NOMO-1 treated with DMSO at 0.1 percent for 48 hours (cell line): ENCODE data around the gene NFE2.
A peak's percentile ranks its signal among the peaks of the same experiment; 100 is the strongest.

Experiments used
- DNase-seq: peaks from one replicate; lab custom pipeline; 2025; ENCODE audit not compliant: unreplicated experiment; lab: John Stamatoyannopoulos, UW

The NFE2 gene

GRCh38 chr12:54306925-54307741 lies 6.3 kb upstream of the NFE2 start:
- DNase-seq = peak; percentile 90

- peak; percentile 96 for DNase-seq
These were observed 3.5 kb upstream of the NFE2 start for GRCh38 chr12:54304187-54304810.

- DNase-seq = no peak
These were observed 2.8 kb upstream of the NFE2 start for GRCh38 chr12:54303640-54304039.

- DNase-seq = no peak
These were observed 723 bp upstream of the NFE2 start for GRCh38 chr12:54301428-54302048.

GRCh38 chr12:54300225-54300731 lies 537 bp downstream of the NFE2 start:
- DNase-seq = no peak

GRCh38 chr12:54299515-54300224 lies 1.1 kb downstream of the NFE2 start:
- no peak for DNase-seq

- DNase-seq = no peak
These were observed 1.9 kb downstream of the NFE2 start for GRCh38 chr12:54298904-54299303.

GRCh38 chr12:54296393-54297099 lies 4.3 kb downstream of the NFE2 start:
- no peak for DNase-seq

GRCh38 chr12:54294953-54295566 lies 5.8 kb downstream of the NFE2 start:
- DNase-seq = no peak

- peak; percentile 45 for DNase-seq
These were observed 6.5 kb downstream of the NFE2 start for GRCh38 chr12:54294152-54294952.

GRCh38 chr12:54292931-54293241 lies 7.9 kb downstream of the NFE2 start:
- no peak for DNase-seq

- no peak for DNase-seq
These were observed 8.5 kb downstream of the NFE2 start for GRCh38 chr12:54292083-54292930.

- DNase-seq = no peak
These were observed 13.3 kb downstream of the NFE2 start for GRCh38 chr12:54287261-54288157.

- DNase-seq = no peak
These were observed 14.5 kb downstream of the NFE2 start for GRCh38 chr12:54286042-54287030.

GRCh38 chr12:54285150-54286041 lies 15.4 kb downstream of the NFE2 start:
- DNase-seq = no peak
